Mesothelial cell of epicardium (in vitro differentiated cells): ENCODE data around the gene SPRN. TPM values are rescaled to one million over a fixed set of nuclear protein-coding genes. Genes with fewer than 3 reads are reported as not detected.

Experiments used
- DNase-seq, 2 experiments: peaks; one replicate each; pipeline ENCODE4 v3.0.0; 2021; ENCODE audit warnings: low spot score in 2 of 2; ENCODE audit not compliant: unreplicated experiment in 2 of 2
- H3K27ac Mint-ChIP-seq: 2 replicates; pipeline ENCODE4 v1.8.0; 2021; ENCODE audit warnings: mixed read lengths
- H3K27me3 Mint-ChIP-seq: 2 replicates; pipeline ENCODE4 v1.8.0; 2021; ENCODE audit warnings: low read depth, mixed read lengths
- H3K36me3 Mint-ChIP-seq: 2 replicates; pipeline ENCODE4 v1.8.0; 2021; ENCODE audit warnings: mixed read lengths
- H3K4me1 Mint-ChIP-seq: 2 replicates; pipeline ENCODE4 v1.8.0; 2021; ENCODE audit warnings: mixed read lengths
- H3K4me3 Mint-ChIP-seq: 2 replicates; pipeline ENCODE4 v1.8.0; 2021; ENCODE audit warnings: mild to moderate bottlenecking, moderate library complexity, mixed read lengths
- H3K9me3 Mint-ChIP-seq: 2 replicates; pipeline ENCODE4 v1.8.0; 2021; ENCODE audit warnings: mixed read lengths
- total RNA-seq: library from RNA; stranded (reverse); gene quantifications from 3 replicates; pipeline ENCODE4 v1.2.1, GENCODE V29; 2021
- TF ChIP-seq, protein P1 (sequence below): fragments of 200-600 bp; sonication (generic); IDR thresholded peaks from one replicate; pipeline ENCODE4 v1.5.0; 2021; ENCODE audit warnings: antibody characterized with exemption; ENCODE audit not compliant: unreplicated experiment

The SPRN gene
- total RNA-seq, 1 donor from 2014 or later = 0.69 TPM

DNA sequence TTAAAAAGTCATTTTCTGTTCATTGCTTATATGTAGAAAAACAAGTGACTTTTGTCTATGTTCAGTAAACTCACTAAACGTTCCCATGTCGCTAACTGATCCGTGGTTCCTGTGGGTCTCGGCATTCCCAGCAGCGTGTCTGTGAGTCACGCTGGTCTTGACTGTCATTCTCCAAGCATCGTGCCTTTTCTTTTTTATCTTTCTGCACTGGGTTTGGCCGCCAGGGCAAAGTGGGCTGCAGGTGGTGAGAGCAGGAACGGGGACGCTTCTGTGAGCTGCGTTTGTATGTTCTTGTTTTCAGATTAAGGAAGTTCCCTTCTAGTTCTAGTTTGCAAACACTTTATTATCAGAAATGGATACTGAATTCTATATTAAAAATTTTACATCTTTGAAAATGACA is 22.6 kb upstream of the SPRN start:
- no peaks in the 10 kb centered on the region for H3K27me3 Mint-ChIP-seq
- H3K9me3 Mint-ChIP-seq = peaks cover 59% of the 10 kb centered on the region
- H3K4me3 Mint-ChIP-seq = no peak overlapping the region
- no peaks in the 10 kb centered on the region for H3K4me1 Mint-ChIP-seq
- DNase-seq = no peak
- H3K36me3 Mint-ChIP-seq = peaks cover 34% of the 10 kb centered on the region
- H3K27ac Mint-ChIP-seq = no peak overlapping the region
- TF ChIP-seq, protein P1, sequence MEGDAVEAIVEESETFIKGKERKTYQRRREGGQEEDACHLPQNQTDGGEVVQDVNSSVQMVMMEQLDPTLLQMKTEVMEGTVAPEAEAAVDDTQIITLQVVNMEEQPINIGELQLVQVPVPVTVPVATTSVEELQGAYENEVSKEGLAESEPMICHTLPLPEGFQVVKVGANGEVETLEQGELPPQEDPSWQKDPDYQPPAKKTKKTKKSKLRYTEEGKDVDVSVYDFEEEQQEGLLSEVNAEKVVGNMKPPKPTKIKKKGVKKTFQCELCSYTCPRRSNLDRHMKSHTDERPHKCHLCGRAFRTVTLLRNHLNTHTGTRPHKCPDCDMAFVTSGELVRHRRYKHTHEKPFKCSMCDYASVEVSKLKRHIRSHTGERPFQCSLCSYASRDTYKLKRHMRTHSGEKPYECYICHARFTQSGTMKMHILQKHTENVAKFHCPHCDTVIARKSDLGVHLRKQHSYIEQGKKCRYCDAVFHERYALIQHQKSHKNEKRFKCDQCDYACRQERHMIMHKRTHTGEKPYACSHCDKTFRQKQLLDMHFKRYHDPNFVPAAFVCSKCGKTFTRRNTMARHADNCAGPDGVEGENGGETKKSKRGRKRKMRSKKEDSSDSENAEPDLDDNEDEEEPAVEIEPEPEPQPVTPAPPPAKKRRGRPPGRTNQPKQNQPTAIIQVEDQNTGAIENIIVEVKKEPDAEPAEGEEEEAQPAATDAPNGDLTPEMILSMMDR = no peak

DNA sequence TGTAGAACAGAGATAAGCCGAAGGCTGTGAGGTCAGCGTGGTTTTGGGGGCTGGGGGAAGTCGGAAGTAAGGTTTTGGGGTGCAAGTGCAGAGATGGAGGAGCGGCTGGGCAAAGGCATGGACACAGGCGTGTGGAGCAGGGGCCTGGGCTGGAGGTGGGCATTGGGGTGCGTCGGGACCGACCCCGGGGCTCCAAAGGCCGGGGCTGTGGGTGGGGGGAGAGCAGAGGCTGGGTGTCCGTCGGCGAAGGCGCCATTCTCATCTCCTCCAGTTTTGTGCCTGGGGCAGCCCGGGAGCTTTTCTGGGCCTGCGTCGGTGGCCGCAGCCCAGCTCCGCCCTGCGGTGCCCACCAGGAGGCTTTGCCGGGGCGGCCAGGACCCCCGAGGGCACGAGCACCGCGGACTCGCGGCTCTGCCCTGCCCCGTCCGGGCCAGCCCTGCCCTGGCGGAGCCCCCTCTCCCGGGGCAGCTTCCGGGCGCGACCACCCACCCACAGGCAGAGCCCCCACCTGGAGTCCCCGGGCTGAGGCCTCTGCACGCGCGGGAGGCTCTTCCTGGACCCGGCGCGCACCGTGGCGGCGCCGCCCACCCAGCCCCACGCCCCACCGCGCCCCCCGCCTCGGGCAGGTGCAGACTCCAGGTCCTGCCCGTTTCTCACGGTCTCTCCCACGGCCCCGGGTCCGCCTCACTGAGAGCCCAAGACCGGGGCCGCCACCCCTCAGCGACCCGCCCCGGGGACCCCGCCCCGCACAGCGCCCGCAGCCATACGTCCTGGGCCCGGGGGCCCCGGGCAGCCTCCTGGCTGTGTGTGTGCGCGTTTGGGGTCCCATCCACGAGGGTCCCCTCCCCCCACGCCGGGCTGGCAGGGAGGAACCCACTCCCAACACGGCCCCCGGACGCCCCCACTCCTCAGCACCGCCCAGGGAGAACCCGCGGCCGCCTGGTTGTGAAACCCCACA is 21.6 kb upstream of the SPRN start:
- no peaks in the 10 kb centered on the region for H3K27me3 Mint-ChIP-seq
- DNase-seq = no peak
- no peak overlapping the region for H3K4me3 Mint-ChIP-seq
- TF ChIP-seq, protein P1 = no peak
- peaks cover 52% of the 10 kb centered on the region for H3K9me3 Mint-ChIP-seq
- no peak overlapping the region for H3K27ac Mint-ChIP-seq
- no peaks in the 10 kb centered on the region for H3K4me1 Mint-ChIP-seq
- H3K36me3 Mint-ChIP-seq = peaks cover 30% of the 10 kb centered on the region

DNA sequence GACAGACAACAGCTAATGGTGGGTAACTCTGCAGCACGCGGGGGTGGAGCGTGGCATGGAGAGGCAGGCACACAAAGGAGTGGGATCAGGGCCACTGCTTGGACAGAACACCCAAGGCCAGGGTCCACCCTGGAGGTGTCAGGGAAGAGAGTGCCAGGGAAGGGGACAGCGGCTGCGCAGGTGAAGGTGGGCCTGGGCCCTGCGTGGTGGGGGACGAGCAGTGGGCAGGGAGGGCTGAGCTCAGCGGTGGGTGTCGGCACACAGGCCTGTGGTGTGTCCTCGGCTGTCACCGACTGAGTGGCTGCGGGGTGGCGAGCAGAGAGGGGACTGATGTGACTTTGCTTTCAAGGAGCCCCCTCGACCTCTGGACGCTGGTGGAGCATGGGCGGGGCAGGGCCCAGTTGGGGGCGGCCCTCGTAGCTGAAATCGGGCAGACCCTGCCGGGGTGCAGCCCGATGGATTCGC is 20.9 kb upstream of the SPRN start:
- Mint-ChIP-seq H3K4me1 (no peaks in the 10 kb centered on the region), H3K36me3 (peaks cover 30% of the 10 kb centered on the region), H3K4me3 (no peak overlapping the region), H3K9me3 (peaks cover 48% of the 10 kb centered on the region), H3K27me3 (no peaks in the 10 kb centered on the region), H3K27ac (no peak overlapping the region)
- no peak for DNase-seq
- TF ChIP-seq, protein P1 = no peak

DNA sequence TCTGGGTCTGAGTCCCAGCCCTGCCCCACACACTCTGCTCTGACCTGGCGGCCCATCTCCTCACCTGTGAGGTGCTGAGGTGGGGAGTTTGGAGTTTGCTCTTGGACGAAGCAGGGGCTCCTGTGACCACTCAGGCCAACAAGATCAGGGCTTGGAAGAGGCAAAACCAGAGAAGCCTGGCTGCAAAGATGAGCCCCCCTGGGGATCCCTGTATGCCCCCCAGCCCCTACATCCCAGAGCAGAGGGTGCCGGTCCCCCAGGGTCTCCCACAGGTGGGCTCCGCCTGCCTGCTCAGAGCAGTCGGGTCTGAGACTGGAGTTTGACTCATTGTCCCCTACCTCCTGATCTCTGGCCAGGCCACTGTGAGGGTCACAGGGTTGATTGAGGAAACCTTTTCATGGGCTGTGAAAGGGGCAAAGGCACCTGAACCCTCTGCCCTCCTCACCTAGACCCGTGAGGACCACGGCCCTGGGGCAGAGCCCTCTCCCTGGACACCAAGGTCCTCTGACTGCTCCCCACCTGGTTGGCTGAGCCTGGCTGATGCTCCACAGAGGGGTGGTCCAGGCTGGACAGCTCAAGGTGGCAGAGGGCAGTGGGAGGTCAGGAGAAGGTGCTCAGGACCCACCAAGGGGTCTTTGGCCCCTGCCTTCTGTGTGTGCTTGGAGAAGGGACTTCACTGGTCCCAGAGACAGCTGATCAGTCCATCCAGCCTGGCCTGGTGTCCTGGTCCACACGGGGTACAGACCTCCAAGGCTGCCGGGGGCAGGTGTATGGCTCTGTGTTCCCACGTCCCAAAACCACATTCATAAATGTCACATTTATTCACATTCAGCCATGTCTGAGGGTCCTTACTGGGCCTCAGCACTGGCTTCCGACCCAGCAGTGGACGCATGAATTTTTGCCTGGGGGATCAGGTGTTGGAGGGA is 20.2 kb upstream of the SPRN start:
- no peak for DNase-seq
- peaks cover 30% of the 10 kb centered on the region for H3K36me3 Mint-ChIP-seq
- no peak overlapping the region for H3K4me3 Mint-ChIP-seq
- H3K4me1 Mint-ChIP-seq = no peaks in the 10 kb centered on the region
- TF ChIP-seq, protein P1 = no peak
- H3K27ac Mint-ChIP-seq = no peak overlapping the region
- H3K9me3 Mint-ChIP-seq = peaks cover 45% of the 10 kb centered on the region
- no peaks in the 10 kb centered on the region for H3K27me3 Mint-ChIP-seq
